Measurements from ENCODE around the gene TAF4. TPM values are rescaled to one million over a fixed set of nuclear protein-coding genes. Genes with fewer than 3 reads are reported as not detected.

Gene TAF4
- total RNA-seq, 1 donor from 2014 or later, result 22.2 TPM

DNA sequence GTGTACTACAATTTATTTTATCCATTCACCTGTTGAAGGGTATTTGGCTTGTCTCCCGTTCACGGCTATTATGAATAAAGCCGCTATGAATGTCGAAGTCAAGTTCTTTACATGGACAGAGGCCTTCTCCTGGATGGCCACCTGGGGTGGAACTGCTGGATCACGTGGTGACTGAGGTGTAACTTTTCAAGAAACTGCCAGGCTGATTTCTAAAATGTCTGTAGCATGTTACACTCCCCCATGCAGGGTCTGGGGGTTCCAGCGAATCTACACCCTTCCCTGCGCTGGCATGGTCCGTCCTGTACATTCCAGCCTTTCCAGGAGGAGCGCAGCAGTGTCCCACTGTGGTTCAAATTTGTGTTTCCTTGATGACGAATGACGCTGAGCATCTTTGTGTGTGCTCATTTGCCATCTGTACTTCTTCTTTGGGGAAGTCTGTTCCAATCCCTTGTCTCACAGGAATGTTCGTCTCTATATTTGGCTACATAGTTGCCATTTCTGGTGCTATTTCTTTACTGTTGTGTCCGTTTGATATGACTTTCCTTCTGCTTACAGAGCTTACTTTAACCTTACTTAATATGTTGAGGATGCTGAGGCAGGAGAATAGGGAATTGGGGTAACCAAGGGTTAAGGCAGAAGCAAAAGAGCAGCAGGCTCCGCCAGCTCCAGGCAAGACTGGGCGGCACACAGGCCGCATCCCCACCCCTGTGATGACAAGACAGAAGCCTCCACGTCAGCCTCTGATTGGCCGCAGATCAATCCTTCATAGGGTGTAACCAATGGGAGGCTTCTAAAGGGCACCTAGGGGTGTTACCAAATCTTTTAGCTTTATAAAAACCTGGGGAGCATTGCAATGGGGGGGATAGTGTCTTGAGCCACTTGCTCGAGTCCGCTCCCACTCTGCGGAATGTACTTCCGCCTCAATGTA lies 106.6 kb downstream of the TAF4 start:
- H3K27ac Mint-ChIP-seq, result no peak overlapping the region

DNA sequence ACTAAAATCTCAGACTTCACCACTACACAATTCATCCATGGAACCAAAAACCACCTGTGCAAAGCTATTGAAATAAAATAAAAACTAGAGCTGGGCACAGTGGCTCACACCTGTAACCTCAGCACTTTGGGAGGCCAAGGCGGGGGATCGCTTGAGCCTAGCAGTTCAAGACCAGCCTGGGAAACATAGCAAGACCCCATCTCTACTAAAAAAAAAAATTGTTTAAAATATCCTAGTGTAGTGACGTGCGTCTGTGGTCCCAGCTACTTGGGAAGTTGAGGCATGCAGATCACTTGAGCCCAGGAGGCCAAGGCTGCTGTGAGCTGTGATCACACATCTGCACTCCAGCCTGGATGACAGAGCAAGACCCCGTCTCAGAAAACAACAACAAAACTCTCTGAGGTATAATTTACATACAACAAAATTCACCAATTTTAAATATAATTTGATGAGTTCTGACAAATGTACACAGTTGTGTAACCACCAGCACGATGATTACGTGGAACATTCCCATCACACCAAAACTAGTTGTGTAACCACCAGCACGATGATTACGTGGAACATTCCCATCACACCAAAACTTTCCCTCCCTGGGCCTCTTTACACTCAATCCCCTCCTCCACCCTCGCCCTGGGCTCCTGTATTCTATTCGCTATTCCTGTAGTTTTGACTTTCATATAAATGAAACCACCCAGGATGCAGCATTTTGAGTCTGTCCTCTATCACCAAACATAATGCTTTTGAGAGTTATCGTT lies 107.5 kb downstream of the TAF4 start:
- peaks cover 10% of the 10 kb centered on the region for H3K27me3 Mint-ChIP-seq
- no peak overlapping the region for H3K27ac Mint-ChIP-seq
- peaks cover 4% of the 10 kb centered on the region for H3K4me1 Mint-ChIP-seq (ENCODE audit: unreplicated experiment)
- DNase-seq (ENCODE audit: extremely low spot score, unreplicated experiment), result peak; percentile 29
- TF ChIP-seq, protein P1, sequence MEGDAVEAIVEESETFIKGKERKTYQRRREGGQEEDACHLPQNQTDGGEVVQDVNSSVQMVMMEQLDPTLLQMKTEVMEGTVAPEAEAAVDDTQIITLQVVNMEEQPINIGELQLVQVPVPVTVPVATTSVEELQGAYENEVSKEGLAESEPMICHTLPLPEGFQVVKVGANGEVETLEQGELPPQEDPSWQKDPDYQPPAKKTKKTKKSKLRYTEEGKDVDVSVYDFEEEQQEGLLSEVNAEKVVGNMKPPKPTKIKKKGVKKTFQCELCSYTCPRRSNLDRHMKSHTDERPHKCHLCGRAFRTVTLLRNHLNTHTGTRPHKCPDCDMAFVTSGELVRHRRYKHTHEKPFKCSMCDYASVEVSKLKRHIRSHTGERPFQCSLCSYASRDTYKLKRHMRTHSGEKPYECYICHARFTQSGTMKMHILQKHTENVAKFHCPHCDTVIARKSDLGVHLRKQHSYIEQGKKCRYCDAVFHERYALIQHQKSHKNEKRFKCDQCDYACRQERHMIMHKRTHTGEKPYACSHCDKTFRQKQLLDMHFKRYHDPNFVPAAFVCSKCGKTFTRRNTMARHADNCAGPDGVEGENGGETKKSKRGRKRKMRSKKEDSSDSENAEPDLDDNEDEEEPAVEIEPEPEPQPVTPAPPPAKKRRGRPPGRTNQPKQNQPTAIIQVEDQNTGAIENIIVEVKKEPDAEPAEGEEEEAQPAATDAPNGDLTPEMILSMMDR (conservative IDR thresholded peaks at IDR 0.05), result no peak
- H3K4me3 Mint-ChIP-seq, result no peak overlapping the region
- H3K36me3 Mint-ChIP-seq, result no peaks in the 10 kb centered on the region
- H3K9me3 Mint-ChIP-seq, result no peaks in the 10 kb centered on the region

More for the DNA sequence above, 106.6 kb downstream of the TAF4 start:
- H3K9me3 Mint-ChIP-seq, result no peaks in the 10 kb centered on the region
- DNase-seq (ENCODE audit: extremely low spot score, unreplicated experiment), result peak; percentile 53
- no peaks in the 10 kb centered on the region for H3K36me3 Mint-ChIP-seq
- peaks cover 10% of the 10 kb centered on the region for H3K27me3 Mint-ChIP-seq
- peaks cover 4% of the 10 kb centered on the region for H3K4me1 Mint-ChIP-seq (ENCODE audit: unreplicated experiment)
- no peak overlapping the region for H3K4me3 Mint-ChIP-seq
- TF ChIP-seq, protein P1 (conservative IDR thresholded peaks at IDR 0.05), result no peak

DNA sequence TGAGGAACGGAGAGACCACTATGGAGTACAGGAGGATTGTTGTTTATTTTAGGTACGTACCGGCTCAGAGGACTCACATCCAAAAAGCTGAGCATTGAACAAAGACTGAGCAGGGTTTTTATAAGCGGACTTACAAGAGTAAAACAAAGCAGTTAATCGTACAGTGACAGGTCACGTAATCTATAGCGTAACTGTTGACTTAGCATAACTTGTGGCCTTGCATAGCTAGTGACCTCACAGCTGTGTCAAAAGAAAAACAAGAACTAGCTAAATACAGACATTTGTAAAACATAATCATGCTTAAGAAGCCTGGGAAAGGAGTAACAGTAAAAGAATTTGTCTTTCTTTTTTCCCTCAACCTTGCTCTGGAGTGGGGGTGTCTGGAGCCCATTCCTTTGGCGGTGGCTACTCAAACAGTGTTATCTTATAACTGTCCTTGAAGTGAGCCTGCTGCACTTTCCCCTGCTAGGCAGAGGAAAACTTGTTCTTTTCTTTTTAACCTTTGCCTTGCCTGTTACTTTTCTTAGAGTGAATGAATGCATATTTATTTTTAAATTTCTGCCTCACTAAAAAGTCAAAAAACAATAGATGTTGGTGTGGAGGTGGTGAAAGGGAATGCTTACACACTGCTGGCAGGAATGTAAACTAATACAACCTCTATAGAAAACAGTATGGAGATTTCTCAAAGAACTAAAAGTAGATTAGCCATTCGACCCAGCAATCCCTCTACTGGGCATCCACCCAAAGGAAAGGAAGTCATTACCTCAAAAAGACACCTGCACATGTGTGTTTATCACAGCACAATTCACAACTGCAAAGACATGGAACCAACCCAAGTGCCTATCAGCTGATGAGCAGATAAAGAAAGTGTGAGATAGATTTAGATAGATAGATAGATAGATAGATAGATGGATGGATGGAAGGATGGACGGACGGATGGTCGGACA lies 109.0 kb downstream of the TAF4 start:
- peaks cover 10% of the 10 kb centered on the region for H3K27me3 Mint-ChIP-seq
- no peak for DNase-seq (ENCODE audit: extremely low spot score, unreplicated experiment)
- no peaks in the 10 kb centered on the region for H3K36me3 Mint-ChIP-seq
- peak overlapping the region; percentile 14 for H3K27ac Mint-ChIP-seq
- no peak overlapping the region for H3K4me3 Mint-ChIP-seq
- TF ChIP-seq, protein P1 (conservative IDR thresholded peaks at IDR 0.05), result no peak
- H3K9me3 Mint-ChIP-seq, result no peaks in the 10 kb centered on the region
- peaks cover 4% of the 10 kb centered on the region for H3K4me1 Mint-ChIP-seq (ENCODE audit: unreplicated experiment)

DNA sequence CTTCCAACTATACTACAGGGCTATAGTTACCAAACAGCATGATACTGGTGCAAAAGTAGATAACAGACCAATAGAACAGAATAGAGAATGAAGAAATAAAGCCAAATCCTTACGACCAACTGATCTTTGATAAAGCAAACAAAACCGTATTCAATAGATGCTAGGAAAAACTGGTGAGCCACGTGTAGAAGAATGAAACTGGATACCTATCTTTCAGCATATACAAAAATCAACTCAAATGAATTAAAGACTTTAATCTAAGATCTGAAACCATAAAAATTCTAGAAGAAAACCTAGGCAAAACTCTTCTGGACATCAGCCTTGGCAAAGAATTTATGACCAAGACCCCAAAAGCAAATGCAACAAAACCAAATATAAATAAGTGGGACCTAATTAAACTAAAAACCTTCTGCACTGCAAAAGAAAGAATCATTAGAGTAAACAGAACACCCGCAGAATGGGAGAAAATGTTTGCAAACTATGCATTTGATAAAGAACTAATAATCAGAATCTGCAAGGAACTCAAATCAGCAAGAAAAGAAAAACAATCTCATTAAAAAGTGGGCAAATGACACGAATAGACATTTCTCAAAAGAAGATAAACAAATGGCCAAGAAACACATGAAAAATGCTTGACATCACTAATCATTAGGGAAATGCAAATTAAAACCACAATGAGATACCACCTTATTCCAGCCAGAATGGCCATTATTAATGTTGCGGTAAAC lies 109.8 kb downstream of the TAF4 start:
- Mint-ChIP-seq H3K4me3 (no peak overlapping the region), H3K9me3 (no peaks in the 10 kb centered on the region), H3K27me3 (peaks cover 10% of the 10 kb centered on the region), H3K36me3 (no peaks in the 10 kb centered on the region), H3K4me1 (ENCODE audit: unreplicated experiment) (peaks cover 4% of the 10 kb centered on the region), H3K27ac (no peak overlapping the region)
- no peak for DNase-seq (ENCODE audit: extremely low spot score, unreplicated experiment)
- TF ChIP-seq, protein P1 (conservative IDR thresholded peaks at IDR 0.05), result no peak
